A673 (cell line): ENCODE measurements around the gene PACS1.

Experiments used
- EZH2 ChIP-seq: fragments of 200-600 bp; sonication (generic); IDR thresholded peaks from 2 replicates; pipeline ENCODE4 v1.6.1; 2017; ENCODE audit warnings: borderline replicate concordance, low read depth, mild to moderate bottlenecking, mixed read lengths, antibody characterized with exemption, low read length; ENCODE audit not compliant: poor library complexity, severe bottlenecking
- TF ChIP-seq, protein P1 (sequence below): fragments of 300-800, 200-600 bp; sonication (generic); conservative IDR thresholded peaks from 2 replicates; pipeline ENCODE4 v1.5.1; 2017; ENCODE audit warnings: low read depth, mild to moderate bottlenecking, antibody characterized with exemption, low read length, moderate library complexity, mixed read lengths

DNA sequence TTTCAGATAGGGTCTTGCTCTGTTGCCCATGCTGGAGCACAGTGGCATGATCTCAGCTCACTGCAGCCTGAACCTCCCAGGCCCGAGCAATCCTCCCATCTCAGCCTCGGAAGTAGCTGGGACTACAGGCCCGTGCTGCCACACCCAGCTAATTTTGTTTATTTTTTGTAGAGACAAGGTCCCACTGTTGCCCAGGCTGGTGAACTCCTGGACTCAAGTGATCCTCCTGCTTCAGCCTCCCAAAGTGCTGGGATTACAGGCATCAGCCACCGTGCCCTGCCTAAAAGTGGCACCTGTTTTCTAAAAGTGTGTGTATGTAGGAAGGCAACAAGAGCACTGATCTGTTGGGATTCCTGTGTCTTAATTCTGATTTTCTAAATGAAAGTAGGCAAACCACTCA lies 20.2 kb downstream of the PACS1 start:
- TF ChIP-seq, protein P1, sequence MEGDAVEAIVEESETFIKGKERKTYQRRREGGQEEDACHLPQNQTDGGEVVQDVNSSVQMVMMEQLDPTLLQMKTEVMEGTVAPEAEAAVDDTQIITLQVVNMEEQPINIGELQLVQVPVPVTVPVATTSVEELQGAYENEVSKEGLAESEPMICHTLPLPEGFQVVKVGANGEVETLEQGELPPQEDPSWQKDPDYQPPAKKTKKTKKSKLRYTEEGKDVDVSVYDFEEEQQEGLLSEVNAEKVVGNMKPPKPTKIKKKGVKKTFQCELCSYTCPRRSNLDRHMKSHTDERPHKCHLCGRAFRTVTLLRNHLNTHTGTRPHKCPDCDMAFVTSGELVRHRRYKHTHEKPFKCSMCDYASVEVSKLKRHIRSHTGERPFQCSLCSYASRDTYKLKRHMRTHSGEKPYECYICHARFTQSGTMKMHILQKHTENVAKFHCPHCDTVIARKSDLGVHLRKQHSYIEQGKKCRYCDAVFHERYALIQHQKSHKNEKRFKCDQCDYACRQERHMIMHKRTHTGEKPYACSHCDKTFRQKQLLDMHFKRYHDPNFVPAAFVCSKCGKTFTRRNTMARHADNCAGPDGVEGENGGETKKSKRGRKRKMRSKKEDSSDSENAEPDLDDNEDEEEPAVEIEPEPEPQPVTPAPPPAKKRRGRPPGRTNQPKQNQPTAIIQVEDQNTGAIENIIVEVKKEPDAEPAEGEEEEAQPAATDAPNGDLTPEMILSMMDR: no peak
- no peak for TF ChIP-seq EZH2
